Fibroblast of lung (primary cell): ENCODE data around the gene GRP.

ENCODE experiments used
- CTCF ChIP-seq, 2 donors: IDR thresholded peaks in 1 of 2; conservative IDR thresholded peaks in 1 of 2; 1 replicate in 1 of 2; 2 replicates in 1 of 2; pipeline ENCODE4 v1.5.1; 2011 to 2012; ENCODE audit warnings: low read length in 2 of 2, control low read depth in 1 of 2, inconsistent platforms in 1 of 2, low read depth in 1 of 2, mild to moderate bottlenecking in 1 of 2
- EZH2 ChIP-seq: IDR thresholded peaks from 2 replicates; pipeline ENCODE4 v1.5.1; 2012; ENCODE audit warnings: low read length, control low read depth, mild to moderate bottlenecking; ENCODE audit errors: missing control alignments

GRCh38 chr18:59207506-59207905 is 12.5 kb upstream of the GRP start:
- TF ChIP-seq CTCF (conservative IDR thresholded peaks at IDR 0.05 in 1 of 2, IDR thresholded peaks at IDR 0.05 in 1 of 2; ENCODE audit: low read depth in 1 of 2, low read length in 2 of 2) (no peak), EZH2 (no peak)
